H1 (cell line): Measurements from ENCODE around the gene GMIP. TPM values are rescaled to one million over a fixed set of nuclear protein-coding genes. Genes with fewer than 3 reads are reported as not detected.

ENCODE experiments used
- CHD2 ChIP-seq: IDR thresholded peaks from 2 replicates; pipeline ENCODE4 v1.6.1; 2012; ENCODE audit warnings: low read length, improper control_type of control experiment
- EP300 ChIP-seq, 2 experiments: IDR thresholded peaks; 1 replicate in 1 of 2; 2 replicates in 1 of 2; pipeline ENCODE4 v1.6.1; 2011 to 2012; ENCODE audit warnings: low read depth in 2 of 2, low read length in 2 of 2, mild to moderate bottlenecking in 2 of 2, borderline replicate concordance in 1 of 2, inconsistent platforms in 1 of 2, moderate library complexity in 1 of 2
- KDM1A ChIP-seq: fragments of 200-600, 300-600 bp; sonication (generic); IDR thresholded peaks from 2 replicates; pipeline ENCODE4 v1.7.1; 2016; ENCODE audit warnings: mild to moderate bottlenecking, low read length, borderline replicate concordance
- NRF1 ChIP-seq: IDR thresholded peaks from 2 replicates; pipeline ENCODE4 v1.6.1; 2011; ENCODE audit warnings: mild to moderate bottlenecking, low read depth, low read length, improper control_type of control experiment
- RAD21 ChIP-seq, 2 experiments: IDR thresholded peaks in 1 of 2; conservative IDR thresholded peaks in 1 of 2; 2 replicates each; pipeline ENCODE4 v1.6.1; 2011; ENCODE audit warnings: low read depth in 2 of 2, low read length in 2 of 2, improper control_type of control experiment in 1 of 2, inconsistent platforms in 1 of 2, mild to moderate bottlenecking in 1 of 2, moderate library complexity in 1 of 2
- SP4 ChIP-seq: IDR thresholded peaks from 2 replicates; pipeline ENCODE4 v1.6.1; 2012; ENCODE audit warnings: low read length, inconsistent platforms
- TAF7 ChIP-seq: optimal IDR thresholded peaks from 2 replicates; pipeline ENCODE3; 2011; ENCODE audit warnings: low read depth, mild to moderate bottlenecking, inconsistent platforms, low read length, moderate library complexity, borderline replicate concordance
- polyA plus RNA-seq, 7 experiments: library from polyadenylated mRNA; depleted of rRNA in 3 of 7; stranded (reverse) in 5 of 7; unstranded in 2 of 7; fragments of >200 nt in 5 of 7; fragments of 200-250 nt in 2 of 7; gene quantifications; 1 replicate in 5 of 7; 2 replicates in 1 of 7; 4 replicates in 1 of 7; pipeline versions ENCODE4 v1.2.1 to v1.2.3, GENCODE V29; 2011 to 2013; ENCODE audit warnings: missing spikeins in 2 of 7, mixed read lengths in 2 of 7
- total RNA-seq: library from RNA; stranded (reverse); fragmentation: NEBNext Ultra II Directional; extraction: Animal tissue kit (Norgen Biotek cat#: 25700); gene quantifications from 2 replicates; pipeline ENCODE4 v1.2.1, GENCODE V29; 2021
- TF ChIP-seq, protein P1 (sequence below): IDR thresholded peaks from 2 replicates; pipeline ENCODE4 v1.6.1; 2011; ENCODE audit warnings: low read length, improper control_type of control experiment

Gene GMIP
- total and polyA plus RNA-seq, 2 of the 8 experiments (the other 6 are each of a cell fraction or from before 2014, with no cell fraction given) = 5.7 to 18.1 TPM

DNA sequence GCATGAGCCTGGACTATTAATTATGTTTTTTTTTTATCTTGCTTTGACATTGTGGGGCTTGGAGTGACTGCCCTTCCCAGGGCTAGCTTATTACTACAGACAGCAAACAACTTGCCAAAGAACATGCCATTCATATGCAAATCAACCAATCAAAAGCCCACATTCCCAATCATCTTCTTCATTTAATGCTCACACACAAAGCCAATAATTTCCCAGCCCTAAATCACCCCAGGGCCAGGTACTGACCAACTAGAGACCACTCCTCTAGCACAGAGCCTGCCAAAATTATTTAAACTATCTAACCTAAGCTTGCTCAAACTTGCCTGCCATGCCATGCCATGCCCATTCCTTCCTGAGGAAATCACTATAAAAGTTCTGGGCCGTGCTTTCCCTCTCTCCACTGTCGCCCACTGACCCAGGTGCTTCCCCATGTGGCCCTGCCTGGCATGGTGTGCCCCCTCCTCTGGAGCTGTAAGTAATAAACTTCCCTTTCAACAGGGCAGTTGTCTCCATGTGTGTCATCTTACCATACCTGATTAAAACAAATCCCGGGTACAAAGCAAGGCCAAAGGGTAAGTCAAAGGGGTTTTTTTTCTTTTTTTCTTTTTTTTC, 40.6 kb downstream of the GMIP start (continued):
- TF ChIP-seq SP4 (no peak), RAD21 (IDR thresholded peaks at IDR 0.05 in 1 of 2, conservative IDR thresholded peaks at IDR 0.05 in 1 of 2; ENCODE audit: low read depth in 2 of 2, low read length in 2 of 2) (no peak), CHD2 (no peak), TAF7 (no peak), KDM1A (no peak), NRF1 (no peak), EP300 (IDR thresholded peaks at IDR 0.05; ENCODE audit: borderline replicate concordance in 1 of 2, low read depth in 2 of 2, low read length in 2 of 2) (no peak)
- TF ChIP-seq, protein P1, sequence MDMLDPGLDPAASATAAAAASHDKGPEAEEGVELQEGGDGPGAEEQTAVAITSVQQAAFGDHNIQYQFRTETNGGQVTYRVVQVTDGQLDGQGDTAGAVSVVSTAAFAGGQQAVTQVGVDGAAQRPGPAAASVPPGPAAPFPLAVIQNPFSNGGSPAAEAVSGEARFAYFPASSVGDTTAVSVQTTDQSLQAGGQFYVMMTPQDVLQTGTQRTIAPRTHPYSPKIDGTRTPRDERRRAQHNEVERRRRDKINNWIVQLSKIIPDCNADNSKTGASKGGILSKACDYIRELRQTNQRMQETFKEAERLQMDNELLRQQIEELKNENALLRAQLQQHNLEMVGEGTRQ = no peak
- TF ChIP-seq, all 59 proteins: peak for 0
